HepG2 (cell line): ENCODE results near the gene ENTREP1. TPM values are rescaled to one million over a fixed set of nuclear protein-coding genes. Genes with fewer than 3 reads are reported as not detected.

Experiments used
- ZNF20 ChIP-seq: sonication (generic); formaldehyde crosslinking; IDR thresholded peaks from 2 replicates; pipeline ENCODE4 v1.4.0; 2020; ENCODE audit warnings: mild to moderate bottlenecking, moderate library complexity, missing genetic modification reagents
- polyA plus RNA-seq, 8 experiments: library from polyadenylated mRNA; depleted of rRNA in 3 of 8; stranded (reverse) in 7 of 8; unstranded in 1 of 8; fragments of >200 nt; fragmentation: Illumina TruSeq in 4 of 8; extraction: Trizol in 4 of 8; gene quantifications; 2 replicates each; pipeline versions ENCODE4 v1.2.1 to v1.2.3, GENCODE V29; 2011 to 2016; ENCODE audit warnings: low read depth in 4 of 8, missing spikeins in 1 of 8, mixed read lengths in 1 of 8; ENCODE audit not compliant: insufficient read depth in 1 of 8
- total RNA-seq, 5 experiments: library from RNA; depleted of rRNA; stranded (reverse); fragments of >200 nt; fragmentation: Illumina TruSeq; extraction: Trizol; gene quantifications; 2 replicates each; pipeline ENCODE4 v1.2.3, GENCODE V29; 2016; ENCODE audit warnings: low read depth in 1 of 5
- TF ChIP-seq, protein P1 (sequence below): sonication (generic); formaldehyde crosslinking; IDR thresholded peaks from 2 replicates; pipeline ENCODE4 v1.5.1; 2020; ENCODE audit warnings: mild to moderate bottlenecking, missing genetic modification reagents, borderline replicate concordance
- TF ChIP-seq, protein P2 (sequence below): IDR thresholded peaks from 2 replicates; pipeline ENCODE4 v1.6.1; 2016; ENCODE audit warnings: low read depth, missing genetic modification reagents, missing compliant biosample characterization
- TF ChIP-seq, protein P3 (sequence below): sonication (generic); formaldehyde crosslinking; IDR thresholded peaks from 2 replicates; pipeline ENCODE4 v1.4.0; 2020; ENCODE audit warnings: mild to moderate bottlenecking, missing genetic modification reagents, borderline replicate concordance

ENTREP1 gene
- total and polyA plus RNA-seq, 2 of the 13 experiments (the other 11 are each of a cell fraction or from before 2014, with no cell fraction given) = not detected

DNA sequence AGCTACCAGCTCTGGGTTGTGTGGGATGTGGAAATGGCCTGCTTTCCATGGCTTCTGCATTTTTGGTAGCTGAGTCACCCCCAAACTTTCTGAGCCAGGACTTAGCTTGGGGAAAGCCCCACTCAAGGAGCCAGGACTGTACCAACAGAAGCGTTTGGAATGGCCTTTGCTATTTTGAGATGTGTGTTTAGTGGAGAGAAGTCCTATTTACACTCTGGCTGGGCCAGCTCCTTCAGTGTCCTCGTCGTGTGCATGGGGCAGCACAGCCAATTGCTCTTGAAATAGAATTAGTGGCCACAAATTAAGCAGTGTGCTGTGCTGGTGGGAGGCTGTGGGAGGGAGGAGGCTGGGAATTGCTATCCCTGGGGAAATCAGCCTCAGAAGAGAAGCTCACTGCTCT is 51.6 kb downstream of the ENTREP1 start (continued):
- TF ChIP-seq ZNF20 (CRISPR knock-in tag) = no peak
- TF ChIP-seq, protein P1, sequence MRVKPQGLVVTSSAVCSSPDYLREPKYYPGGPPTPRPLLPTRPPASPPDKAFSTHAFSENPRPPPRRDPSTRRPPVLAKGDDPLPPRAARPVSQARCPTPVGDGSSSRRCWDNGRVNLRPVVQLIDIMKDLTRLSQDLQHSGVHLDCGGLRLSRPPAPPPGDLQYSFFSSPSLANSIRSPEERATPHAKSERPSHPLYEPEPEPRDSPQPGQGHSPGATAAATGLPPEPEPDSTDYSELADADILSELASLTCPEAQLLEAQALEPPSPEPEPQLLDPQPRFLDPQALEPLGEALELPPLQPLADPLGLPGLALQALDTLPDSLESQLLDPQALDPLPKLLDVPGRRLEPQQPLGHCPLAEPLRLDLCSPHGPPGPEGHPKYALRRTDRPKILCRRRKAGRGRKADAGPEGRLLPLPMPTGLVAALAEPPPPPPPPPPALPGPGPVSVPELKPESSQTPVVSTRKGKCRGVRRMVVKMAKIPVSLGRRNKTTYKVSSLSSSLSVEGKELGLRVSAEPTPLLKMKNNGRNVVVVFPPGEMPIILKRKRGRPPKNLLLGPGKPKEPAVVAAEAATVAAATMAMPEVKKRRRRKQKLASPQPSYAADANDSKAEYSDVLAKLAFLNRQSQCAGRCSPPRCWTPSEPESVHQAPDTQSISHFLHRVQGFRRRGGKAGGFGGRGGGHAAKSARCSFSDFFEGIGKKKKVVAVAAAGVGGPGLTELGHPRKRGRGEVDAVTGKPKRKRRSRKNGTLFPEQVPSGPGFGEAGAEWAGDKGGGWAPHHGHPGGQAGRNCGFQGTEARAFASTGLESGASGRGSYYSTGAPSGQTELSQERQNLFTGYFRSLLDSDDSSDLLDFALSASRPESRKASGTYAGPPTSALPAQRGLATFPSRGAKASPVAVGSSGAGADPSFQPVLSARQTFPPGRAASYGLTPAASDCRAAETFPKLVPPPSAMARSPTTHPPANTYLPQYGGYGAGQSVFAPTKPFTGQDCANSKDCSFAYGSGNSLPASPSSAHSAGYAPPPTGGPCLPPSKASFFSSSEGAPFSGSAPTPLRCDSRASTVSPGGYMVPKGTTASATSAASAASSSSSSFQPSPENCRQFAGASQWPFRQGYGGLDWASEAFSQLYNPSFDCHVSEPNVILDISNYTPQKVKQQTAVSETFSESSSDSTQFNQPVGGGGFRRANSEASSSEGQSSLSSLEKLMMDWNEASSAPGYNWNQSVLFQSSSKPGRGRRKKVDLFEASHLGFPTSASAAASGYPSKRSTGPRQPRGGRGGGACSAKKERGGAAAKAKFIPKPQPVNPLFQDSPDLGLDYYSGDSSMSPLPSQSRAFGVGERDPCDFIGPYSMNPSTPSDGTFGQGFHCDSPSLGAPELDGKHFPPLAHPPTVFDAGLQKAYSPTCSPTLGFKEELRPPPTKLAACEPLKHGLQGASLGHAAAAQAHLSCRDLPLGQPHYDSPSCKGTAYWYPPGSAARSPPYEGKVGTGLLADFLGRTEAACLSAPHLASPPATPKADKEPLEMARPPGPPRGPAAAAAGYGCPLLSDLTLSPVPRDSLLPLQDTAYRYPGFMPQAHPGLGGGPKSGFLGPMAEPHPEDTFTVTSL (CRISPR knock-in tag) = no peak
- TF ChIP-seq, protein P2, sequence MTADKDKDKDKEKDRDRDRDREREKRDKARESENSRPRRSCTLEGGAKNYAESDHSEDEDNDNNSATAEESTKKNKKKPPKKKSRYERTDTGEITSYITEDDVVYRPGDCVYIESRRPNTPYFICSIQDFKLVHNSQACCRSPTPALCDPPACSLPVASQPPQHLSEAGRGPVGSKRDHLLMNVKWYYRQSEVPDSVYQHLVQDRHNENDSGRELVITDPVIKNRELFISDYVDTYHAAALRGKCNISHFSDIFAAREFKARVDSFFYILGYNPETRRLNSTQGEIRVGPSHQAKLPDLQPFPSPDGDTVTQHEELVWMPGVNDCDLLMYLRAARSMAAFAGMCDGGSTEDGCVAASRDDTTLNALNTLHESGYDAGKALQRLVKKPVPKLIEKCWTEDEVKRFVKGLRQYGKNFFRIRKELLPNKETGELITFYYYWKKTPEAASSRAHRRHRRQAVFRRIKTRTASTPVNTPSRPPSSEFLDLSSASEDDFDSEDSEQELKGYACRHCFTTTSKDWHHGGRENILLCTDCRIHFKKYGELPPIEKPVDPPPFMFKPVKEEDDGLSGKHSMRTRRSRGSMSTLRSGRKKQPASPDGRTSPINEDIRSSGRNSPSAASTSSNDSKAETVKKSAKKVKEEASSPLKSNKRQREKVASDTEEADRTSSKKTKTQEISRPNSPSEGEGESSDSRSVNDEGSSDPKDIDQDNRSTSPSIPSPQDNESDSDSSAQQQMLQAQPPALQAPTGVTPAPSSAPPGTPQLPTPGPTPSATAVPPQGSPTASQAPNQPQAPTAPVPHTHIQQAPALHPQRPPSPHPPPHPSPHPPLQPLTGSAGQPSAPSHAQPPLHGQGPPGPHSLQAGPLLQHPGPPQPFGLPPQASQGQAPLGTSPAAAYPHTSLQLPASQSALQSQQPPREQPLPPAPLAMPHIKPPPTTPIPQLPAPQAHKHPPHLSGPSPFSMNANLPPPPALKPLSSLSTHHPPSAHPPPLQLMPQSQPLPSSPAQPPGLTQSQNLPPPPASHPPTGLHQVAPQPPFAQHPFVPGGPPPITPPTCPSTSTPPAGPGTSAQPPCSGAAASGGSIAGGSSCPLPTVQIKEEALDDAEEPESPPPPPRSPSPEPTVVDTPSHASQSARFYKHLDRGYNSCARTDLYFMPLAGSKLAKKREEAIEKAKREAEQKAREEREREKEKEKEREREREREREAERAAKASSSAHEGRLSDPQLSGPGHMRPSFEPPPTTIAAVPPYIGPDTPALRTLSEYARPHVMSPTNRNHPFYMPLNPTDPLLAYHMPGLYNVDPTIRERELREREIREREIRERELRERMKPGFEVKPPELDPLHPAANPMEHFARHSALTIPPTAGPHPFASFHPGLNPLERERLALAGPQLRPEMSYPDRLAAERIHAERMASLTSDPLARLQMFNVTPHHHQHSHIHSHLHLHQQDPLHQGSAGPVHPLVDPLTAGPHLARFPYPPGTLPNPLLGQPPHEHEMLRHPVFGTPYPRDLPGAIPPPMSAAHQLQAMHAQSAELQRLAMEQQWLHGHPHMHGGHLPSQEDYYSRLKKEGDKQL = no peak
- TF ChIP-seq, protein P3, sequence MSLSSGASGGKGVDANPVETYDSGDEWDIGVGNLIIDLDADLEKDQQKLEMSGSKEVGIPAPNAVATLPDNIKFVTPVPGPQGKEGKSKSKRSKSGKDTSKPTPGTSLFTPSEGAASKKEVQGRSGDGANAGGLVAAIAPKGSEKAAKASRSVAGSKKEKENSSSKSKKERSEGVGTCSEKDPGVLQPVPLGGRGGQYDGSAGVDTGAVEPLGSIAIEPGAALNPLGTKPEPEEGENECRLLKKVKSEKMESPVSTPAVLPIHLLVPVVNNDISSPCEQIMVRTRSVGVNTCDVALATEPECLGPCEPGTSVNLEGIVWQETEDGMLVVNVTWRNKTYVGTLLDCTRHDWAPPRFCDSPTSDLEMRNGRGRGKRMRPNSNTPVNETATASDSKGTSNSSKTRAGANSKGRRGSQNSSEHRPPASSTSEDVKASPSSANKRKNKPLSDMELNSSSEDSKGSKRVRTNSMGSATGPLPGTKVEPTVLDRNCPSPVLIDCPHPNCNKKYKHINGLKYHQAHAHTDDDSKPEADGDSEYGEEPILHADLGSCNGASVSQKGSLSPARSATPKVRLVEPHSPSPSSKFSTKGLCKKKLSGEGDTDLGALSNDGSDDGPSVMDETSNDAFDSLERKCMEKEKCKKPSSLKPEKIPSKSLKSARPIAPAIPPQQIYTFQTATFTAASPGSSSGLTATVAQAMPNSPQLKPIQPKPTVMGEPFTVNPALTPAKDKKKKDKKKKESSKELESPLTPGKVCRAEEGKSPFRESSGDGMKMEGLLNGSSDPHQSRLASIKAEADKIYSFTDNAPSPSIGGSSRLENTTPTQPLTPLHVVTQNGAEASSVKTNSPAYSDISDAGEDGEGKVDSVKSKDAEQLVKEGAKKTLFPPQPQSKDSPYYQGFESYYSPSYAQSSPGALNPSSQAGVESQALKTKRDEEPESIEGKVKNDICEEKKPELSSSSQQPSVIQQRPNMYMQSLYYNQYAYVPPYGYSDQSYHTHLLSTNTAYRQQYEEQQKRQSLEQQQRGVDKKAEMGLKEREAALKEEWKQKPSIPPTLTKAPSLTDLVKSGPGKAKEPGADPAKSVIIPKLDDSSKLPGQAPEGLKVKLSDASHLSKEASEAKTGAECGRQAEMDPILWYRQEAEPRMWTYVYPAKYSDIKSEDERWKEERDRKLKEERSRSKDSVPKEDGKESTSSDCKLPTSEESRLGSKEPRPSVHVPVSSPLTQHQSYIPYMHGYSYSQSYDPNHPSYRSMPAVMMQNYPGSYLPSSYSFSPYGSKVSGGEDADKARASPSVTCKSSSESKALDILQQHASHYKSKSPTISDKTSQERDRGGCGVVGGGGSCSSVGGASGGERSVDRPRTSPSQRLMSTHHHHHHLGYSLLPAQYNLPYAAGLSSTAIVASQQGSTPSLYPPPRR (CRISPR knock-in tag) = no peak
